H7 (cell line): ENCODE measurements around the gene FAM81A. TPM values are rescaled to one million over a fixed set of nuclear protein-coding genes. Genes with fewer than 3 reads are reported as not detected.

Experiments
- total RNA-seq: library from RNA; depleted of rRNA; stranded (reverse); fragments of >200 nt; shearing (Covaris generic); gene quantifications from 2 replicates; pipeline ENCODE4 v1.2.3, GENCODE V29; 2014; rRNA removed

Gene FAM81A
- total RNA-seq, 1 experiment from 2014 or later = 0.21 TPM

Other genes starting within 250 kb of the FAM81A start
- gene LDHAL6B, start 231.3 kb upstream of the FAM81A start, total RNA-seq = not detected in 2 replicates
- 34.0 and 46.4 TPM in 2 replicates for gene MYO1E, start 65.3 kb upstream of the FAM81A start, total RNA-seq
- 0.15 TPM in 1 of 2 replicates, not detected in the other for gene GCNT3, start 173.6 kb downstream of the FAM81A start, total RNA-seq
- gene GTF2A2, start 219.3 kb downstream of the FAM81A start, total RNA-seq = 36.4 and 63.4 TPM in 2 replicates